ENCODE data around the gene CFAP97D1. TPM values are rescaled to one million over a fixed set of nuclear protein-coding genes. Genes with fewer than 3 reads are reported as not detected.

The CFAP97D1 gene
- total and polyA plus RNA-seq, 3 donors from 2014 or later = 6.3 to 32.4 (median 20.0) TPM

- no peak for DNase-seq
- Histone ChIP-seq H3K4me3 (no peak overlapping the region), H3K27me3 (no peaks in the 10 kb centered on the region), H3K9me3 (no peaks in the 10 kb centered on the region), H3K4me1 (no peaks in the 10 kb centered on the region), H3K27ac (no peak overlapping the region), H3K36me3 (ENCODE audit: low read depth, missing control alignments) (no peaks in the 10 kb centered on the region)
- intact Hi-C loops (cut with DNase I; ENCODE audit: low total_unique reads) = no loop called here
- no peak for TF ChIP-seq CTCF (IDR thresholded peaks at IDR 0.05)
- no peak for TF ChIP-seq POLR2A (IDR thresholded peaks at IDR 0.05)
- WGBS, 2 donors = 88% methylated on average over 3 of the region's 3 CpGs
Observed at GRCh38 chr17:43801844-43802243, 21.6 kb downstream of the CFAP97D1 start.

GRCh38 chr17:43803758-43804157, 23.5 kb downstream of the CFAP97D1 start:
- Histone ChIP-seq H3K27me3 (no peaks in the 10 kb centered on the region), H3K4me3 (no peak overlapping the region), H3K9me3 (no peaks in the 10 kb centered on the region), H3K36me3 (ENCODE audit: low read depth, missing control alignments) (no peaks in the 10 kb centered on the region), H3K27ac (no peak overlapping the region), H3K4me1 (no peaks in the 10 kb centered on the region)
- intact Hi-C loops (cut with DNase I; ENCODE audit: low total_unique reads) = no loop called here
- WGBS, 2 donors = 68 to 81% methylated on average over 4 of the region's 4 CpGs
- no peak for DNase-seq
- TF ChIP-seq CTCF (IDR thresholded peaks at IDR 0.05) (no peak), POLR2A (IDR thresholded peaks at IDR 0.05) (no peak)

- no peak overlapping the region for H3K27ac ChIP-seq
- intact Hi-C loops (cut with DNase I; ENCODE audit: low total_unique reads) = no loop called here
- no peak for DNase-seq
- H3K4me3 ChIP-seq = no peak overlapping the region
- no peaks in the 10 kb centered on the region for H3K27me3 ChIP-seq
- H3K4me1 ChIP-seq = no peaks in the 10 kb centered on the region
- H3K9me3 ChIP-seq = no peaks in the 10 kb centered on the region
- TF ChIP-seq POLR2A (IDR thresholded peaks at IDR 0.05) (no peak), CTCF (IDR thresholded peaks at IDR 0.05) (no peak)
- no peaks in the 10 kb centered on the region for H3K36me3 ChIP-seq (ENCODE audit: low read depth, missing control alignments)
Observed at GRCh38 chr17:43805117-43805516, 24.9 kb downstream of the CFAP97D1 start.

- Histone ChIP-seq H3K36me3 (ENCODE audit: low read depth, missing control alignments) (no peaks in the 10 kb centered on the region), H3K27ac (no peak overlapping the region), H3K4me3 (no peak overlapping the region), H3K9me3 (no peaks in the 10 kb centered on the region), H3K27me3 (no peaks in the 10 kb centered on the region), H3K4me1 (no peaks in the 10 kb centered on the region)
- intact Hi-C loops (cut with DNase I; ENCODE audit: low total_unique reads) = no loop called here
- no peak for DNase-seq
- TF ChIP-seq CTCF (IDR thresholded peaks at IDR 0.05) (no peak), POLR2A (IDR thresholded peaks at IDR 0.05) (no peak)
- WGBS, 2 donors = 89 to 92% methylated on average over 4 of the region's 4 CpGs
Observed at GRCh38 chr17:43808076-43808475, 27.8 kb downstream of the CFAP97D1 start.

GRCh38 chr17:43809121-43809520, 28.9 kb downstream of the CFAP97D1 start:
- Histone ChIP-seq H3K4me1 (no peaks in the 10 kb centered on the region), H3K27ac (no peak overlapping the region), H3K36me3 (ENCODE audit: low read depth, missing control alignments) (no peaks in the 10 kb centered on the region), H3K27me3 (no peaks in the 10 kb centered on the region), H3K4me3 (no peak overlapping the region), H3K9me3 (no peaks in the 10 kb centered on the region)
- intact Hi-C loops (cut with DNase I; ENCODE audit: low total_unique reads) = no loop called here
- 90 to 94% methylated on average over 5 of the region's 5 CpGs for WGBS, 2 donors
- TF ChIP-seq POLR2A (IDR thresholded peaks at IDR 0.05) (no peak), CTCF (IDR thresholded peaks at IDR 0.05) (no peak)
- no peak for DNase-seq
